AG04449 (cell line): ENCODE results near the gene C1orf74.

Experiments
- CTCF ChIA-PET: fragments of 350-600 bp; formaldehyde crosslinking; extraction: SDS; loops from one replicate; lab custom pipeline; 2021; ENCODE audit warnings: antibody characterized with exemption; lab: Yijun Ruan, JAX
- POLR2A ChIA-PET: fragments of 400-600, 350-600 bp; formaldehyde crosslinking; extraction: SDS; loops from one replicate; lab custom pipeline; 2020; ENCODE audit warnings: antibody characterized with exemption, inconsistent platforms; lab: Yijun Ruan, JAX
- DNase-seq: peaks from one replicate; pipeline ENCODE4 v3.0.0-alpha.2; 2010; ENCODE audit warnings: low read depth, low spot score
- H3K4me3 ChIP-seq: 2 replicates; pipeline ENCODE4 v1.5.1; 2011; ENCODE audit warnings: low read depth, mild to moderate bottlenecking, control low read depth, low read length
- TF ChIP-seq, protein P1 (sequence below): IDR thresholded peaks from one replicate; pipeline ENCODE4 v1.5.1; 2011; ENCODE audit warnings: mild to moderate bottlenecking, moderate library complexity, low read length, control low read depth, inconsistent platforms; ENCODE audit not compliant: insufficient read depth; ENCODE audit errors: missing control alignments

The C1orf74 gene

DNA sequence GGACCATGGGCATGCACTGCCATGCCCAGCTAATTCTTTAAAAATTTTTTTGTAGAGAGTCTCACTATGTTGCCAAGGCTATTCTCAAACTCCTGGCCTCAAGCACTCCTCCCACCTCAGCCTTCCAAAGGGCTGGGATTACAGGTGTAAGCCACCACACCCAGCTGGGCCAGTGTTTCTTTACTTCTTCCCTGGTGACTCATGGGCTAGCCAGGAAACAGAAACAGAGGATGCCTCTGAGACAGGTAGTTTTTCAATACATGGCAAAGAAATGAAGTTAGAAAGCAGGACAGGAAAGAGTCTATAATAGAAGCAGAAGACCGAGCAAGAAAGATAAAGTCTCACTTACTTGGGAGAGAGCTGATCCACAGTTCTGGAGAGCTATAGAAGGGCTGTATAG, 7.6 kb upstream of the C1orf74 start:
- ChIA-PET CTCF (interaction anchor here (0.9 to 1.7 kb wide), 2 partner anchors 10 to 33 kb away, joined by 3 to 4 read pairs; no protein-coding TSS in a partner anchor), POLR2A (no interaction called here)
- H3K4me3 ChIP-seq: no peak overlapping the region
- DNase-seq: no peak
- TF ChIP-seq, protein P1, sequence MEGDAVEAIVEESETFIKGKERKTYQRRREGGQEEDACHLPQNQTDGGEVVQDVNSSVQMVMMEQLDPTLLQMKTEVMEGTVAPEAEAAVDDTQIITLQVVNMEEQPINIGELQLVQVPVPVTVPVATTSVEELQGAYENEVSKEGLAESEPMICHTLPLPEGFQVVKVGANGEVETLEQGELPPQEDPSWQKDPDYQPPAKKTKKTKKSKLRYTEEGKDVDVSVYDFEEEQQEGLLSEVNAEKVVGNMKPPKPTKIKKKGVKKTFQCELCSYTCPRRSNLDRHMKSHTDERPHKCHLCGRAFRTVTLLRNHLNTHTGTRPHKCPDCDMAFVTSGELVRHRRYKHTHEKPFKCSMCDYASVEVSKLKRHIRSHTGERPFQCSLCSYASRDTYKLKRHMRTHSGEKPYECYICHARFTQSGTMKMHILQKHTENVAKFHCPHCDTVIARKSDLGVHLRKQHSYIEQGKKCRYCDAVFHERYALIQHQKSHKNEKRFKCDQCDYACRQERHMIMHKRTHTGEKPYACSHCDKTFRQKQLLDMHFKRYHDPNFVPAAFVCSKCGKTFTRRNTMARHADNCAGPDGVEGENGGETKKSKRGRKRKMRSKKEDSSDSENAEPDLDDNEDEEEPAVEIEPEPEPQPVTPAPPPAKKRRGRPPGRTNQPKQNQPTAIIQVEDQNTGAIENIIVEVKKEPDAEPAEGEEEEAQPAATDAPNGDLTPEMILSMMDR: no peak

DNA sequence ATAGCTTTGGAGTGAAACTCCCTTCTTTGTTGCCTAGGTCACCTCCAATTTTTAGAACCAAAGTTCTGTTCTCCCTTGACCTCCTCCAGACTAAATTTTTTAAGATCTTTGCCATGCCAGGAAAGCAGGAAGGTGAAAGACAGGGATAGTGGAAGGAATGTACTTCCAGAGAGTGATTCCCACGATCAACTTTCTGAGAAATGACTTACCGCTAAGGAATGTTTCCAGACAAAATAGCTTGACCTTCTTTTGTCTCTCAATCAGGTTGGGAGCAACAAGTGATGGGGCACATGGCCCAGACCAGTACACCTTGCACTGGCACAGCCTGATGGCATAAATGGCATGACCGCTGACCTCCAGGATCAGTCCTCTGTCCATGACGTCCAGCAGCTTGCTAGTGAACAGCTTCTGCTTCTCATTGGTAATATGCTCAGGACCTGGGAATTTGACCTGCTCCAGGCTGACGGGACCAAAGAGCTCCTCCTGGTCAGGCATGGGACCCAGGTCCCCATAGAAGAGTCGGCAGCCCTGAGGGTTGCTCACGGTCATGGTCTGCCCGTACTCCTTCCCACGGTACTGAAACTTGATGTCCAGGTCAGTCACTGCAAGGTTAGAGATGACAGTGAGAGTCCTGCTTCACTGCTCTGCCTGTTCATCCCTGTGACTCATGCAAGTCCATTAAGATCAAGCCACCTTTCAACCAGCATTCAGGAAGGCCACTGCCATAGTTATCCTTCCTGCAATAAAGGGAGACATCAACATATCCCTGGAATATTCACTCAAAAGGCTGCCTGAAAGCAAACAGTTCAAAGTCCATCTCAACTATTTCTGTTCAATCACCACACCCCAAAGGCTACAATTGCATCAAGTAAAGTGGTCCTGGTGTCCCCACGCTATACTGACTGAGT, 6.2 kb upstream of the C1orf74 start:
- ChIA-PET CTCF (interaction anchor here (1.1 to 1.7 kb wide), 2 partner anchors 32 to 35 kb away, joined by 3 to 4 read pairs; no protein-coding TSS in a partner anchor), POLR2A (no interaction called here)
- H3K4me3 ChIP-seq: no peak overlapping the region
- TF ChIP-seq, protein P1: no peak
- no peak for DNase-seq

DNA sequence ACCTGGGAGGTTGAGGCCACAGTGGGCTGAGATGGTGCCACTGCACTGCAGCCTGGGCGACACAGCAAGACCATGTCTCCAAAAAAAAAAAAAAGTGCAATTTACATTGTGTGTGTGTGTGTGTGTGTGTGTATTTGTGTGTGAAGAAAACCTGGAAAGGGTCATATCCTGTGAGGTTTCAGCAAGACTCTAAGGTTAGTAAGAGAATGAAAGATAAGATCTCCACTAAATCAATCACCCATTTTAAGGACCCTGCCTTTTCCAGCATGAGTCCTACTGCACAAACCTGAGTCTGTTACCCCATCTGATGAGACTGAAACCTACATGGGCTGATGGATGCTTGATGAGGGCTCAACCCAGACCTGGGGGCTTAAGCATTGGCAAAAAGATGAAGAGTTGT, 4.9 kb upstream of the C1orf74 start:
- POLR2A ChIA-PET: no interaction called here
- TF ChIP-seq, protein P1: no peak
- no peak overlapping the region for H3K4me3 ChIP-seq
- no peak for DNase-seq
- CTCF ChIA-PET: no interaction called here

DNA sequence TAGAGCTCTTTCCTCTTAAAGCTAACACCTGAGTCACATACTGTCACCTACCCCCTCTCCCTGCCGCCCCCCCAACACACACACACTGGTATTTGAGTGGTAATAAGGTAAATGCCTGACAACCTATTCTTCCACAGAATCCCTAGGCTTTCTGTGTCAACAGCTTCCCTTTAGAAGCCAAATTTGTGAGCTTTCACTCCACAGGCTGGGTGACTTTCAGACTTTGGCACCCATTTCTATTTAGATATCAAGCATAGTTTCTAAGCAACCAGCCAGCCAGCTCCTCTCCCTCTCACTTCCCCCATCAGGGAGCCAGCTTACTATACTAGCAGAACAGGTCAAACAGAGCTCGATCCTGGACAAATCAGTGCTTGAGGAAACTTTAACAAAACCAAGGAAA, 3.2 kb upstream of the C1orf74 start:
- DNase-seq: no peak
- TF ChIP-seq, protein P1: no peak
- H3K4me3 ChIP-seq: no peak overlapping the region
- ChIA-PET POLR2A (no interaction called here), CTCF (interaction anchor here (0.9 to 2.1 kb wide), 5 partner anchors 10 to 93 kb away, joined by 3 to 11 read pairs (median 3); no protein-coding TSS in a partner anchor)

DNA sequence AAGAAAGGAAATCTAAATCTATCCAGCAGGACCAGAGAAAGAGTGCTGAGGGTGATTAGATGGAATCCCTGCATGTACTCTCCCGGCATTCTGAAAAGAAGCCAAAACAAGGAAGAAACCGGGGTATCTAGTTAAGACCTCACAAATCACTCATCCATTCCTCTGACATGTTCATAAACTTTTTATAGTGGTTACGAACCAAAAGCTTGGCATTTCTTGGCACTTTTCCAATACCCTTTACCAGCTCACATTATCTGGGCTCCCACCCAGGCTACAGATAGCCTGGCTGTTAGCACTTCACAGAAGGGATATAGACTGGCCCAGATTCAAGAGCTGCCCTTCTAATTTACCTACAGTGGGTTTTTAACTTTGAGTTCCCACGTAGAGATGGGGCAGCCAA, 1.8 kb upstream of the C1orf74 start:
- CTCF ChIA-PET: interaction anchor here (1.5 to 2.1 kb wide), 2 partner anchors 35 to 38 kb away, joined by 4 to 6 read pairs; no protein-coding TSS in a partner anchor
- TF ChIP-seq, protein P1: no peak
- H3K4me3 ChIP-seq: no peak overlapping the region
- no peak for DNase-seq
- POLR2A ChIA-PET: no interaction called here

DNA sequence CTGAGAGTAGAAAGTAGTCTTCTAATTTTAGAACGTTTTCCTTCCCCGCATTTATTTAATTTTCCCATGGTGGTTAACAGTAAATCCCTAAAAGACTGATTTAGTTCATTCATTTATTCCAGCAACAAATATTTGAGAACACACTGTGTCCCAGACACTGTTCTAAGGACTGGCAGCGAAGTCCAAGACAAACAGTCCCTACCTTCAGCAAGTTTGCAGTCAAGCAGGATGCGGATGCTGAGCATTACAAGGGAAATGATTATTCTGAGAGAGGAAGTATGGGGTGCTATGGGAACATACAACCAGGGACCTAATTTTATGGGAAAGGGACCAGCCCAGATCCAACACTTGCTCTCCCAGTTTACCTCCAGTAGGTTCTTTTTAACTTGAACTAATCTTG, 1.2 kb upstream of the C1orf74 start:
- TF ChIP-seq, protein P1: no peak
- ChIA-PET CTCF (interaction anchor here (1.3 to 1.5 kb wide), 2 partner anchors 12 to 38 kb away, joined by 4 read pairs; no protein-coding TSS in a partner anchor), POLR2A (no interaction called here)
- no peak overlapping the region for H3K4me3 ChIP-seq
- DNase-seq: no peak
